SK-N-SH treated with all-trans-retinoic acid at 6 μM for 48 hours (cell line): ENCODE results near the gene FAM83D.

Experiments used
- ARNTL ChIP-seq: fragments of 450-650 bp; formaldehyde crosslinking; IDR thresholded peaks from 2 replicates; pipeline ENCODE4 v1.5.0; 2020; ENCODE audit warnings: low read depth, mild to moderate bottlenecking, moderate library complexity, borderline replicate concordance
- BACH2 ChIP-seq: fragments of 250-450 bp; sonication (Bioruptor Pico); IDR thresholded peaks from 2 replicates; pipeline ENCODE4 v1.9.0; 2021; ENCODE audit warnings: mild to moderate bottlenecking, borderline replicate concordance
- CSDC2 ChIP-seq: fragments of 250-450 bp; sonication (Bioruptor Pico); IDR thresholded peaks from 2 replicates; pipeline ENCODE4 v1.5.0; 2020; ENCODE audit warnings: mild to moderate bottlenecking, moderate library complexity
- GLIS3 ChIP-seq: fragments of 250-450 bp; sonication (Bioruptor Pico); IDR thresholded peaks from 2 replicates; pipeline ENCODE4 v1.5.0; 2020; ENCODE audit warnings: mild to moderate bottlenecking, moderate library complexity
- ISL1 ChIP-seq: fragments of 250-450 bp; sonication (Bioruptor Pico); IDR thresholded peaks from 2 replicates; pipeline ENCODE4 v2.1.2; 2022; ENCODE audit warnings: mild to moderate bottlenecking, moderate library complexity
- PATZ1 ChIP-seq: fragments of 250-450 bp; sonication (Bioruptor Pico); IDR thresholded peaks from 2 replicates; pipeline ENCODE4 v1.8.0; 2020; ENCODE audit warnings: mild to moderate bottlenecking, moderate library complexity, borderline replicate concordance
- POU6F1 ChIP-seq: fragments of 250-450 bp; sonication (Bioruptor Pico); IDR thresholded peaks from 2 replicates; pipeline ENCODE4 v1.8.0; 2021; ENCODE audit warnings: low read depth, mild to moderate bottlenecking, moderate library complexity, borderline replicate concordance
- PPARA ChIP-seq: fragments of 250-450 bp; sonication (Bioruptor Pico); IDR thresholded peaks from 2 replicates; pipeline ENCODE4 v1.5.0; 2020; ENCODE audit warnings: mild to moderate bottlenecking, borderline replicate concordance
- RARB ChIP-seq: fragments of 250-450 bp; sonication (Bioruptor Pico); IDR thresholded peaks from 2 replicates; pipeline ENCODE4 v1.8.0; 2021; ENCODE audit warnings: mild to moderate bottlenecking, moderate library complexity
- ZFP30 ChIP-seq: fragments of 450-650 bp; formaldehyde crosslinking; IDR thresholded peaks from 2 replicates; pipeline ENCODE4 v1.5.0; 2022; ENCODE audit warnings: mild to moderate bottlenecking, moderate library complexity
- ZNF70 ChIP-seq: fragments of 450-650 bp; formaldehyde crosslinking; IDR thresholded peaks from 2 replicates; pipeline ENCODE4 v1.5.0; 2020; ENCODE audit warnings: mild to moderate bottlenecking, moderate library complexity

GRCh38 chr20:38965264-38965663 is 39.0 kb downstream of the FAM83D start:
- no peak for TF ChIP-seq ARNTL (CRISPR knock-in tag)
- TF ChIP-seq RARB (CRISPR knock-in tag): no peak
- no peak for TF ChIP-seq PPARA (CRISPR knock-in tag)
- TF ChIP-seq BACH2 (CRISPR knock-in tag): no peak
- TF ChIP-seq ISL1 (CRISPR knock-in tag): no peak
- TF ChIP-seq POU6F1 (CRISPR knock-in tag): no peak
- no peak for TF ChIP-seq GLIS3 (CRISPR knock-in tag)
- no peak for TF ChIP-seq ZNF70
- no peak for TF ChIP-seq CSDC2 (CRISPR knock-in tag)
- TF ChIP-seq PATZ1 (CRISPR knock-in tag): no peak
- no peak for TF ChIP-seq ZFP30 (CRISPR knock-in tag)
